Cerebellar cortex (tissue), 1 donor: ENCODE measurements around the gene DPYSL5.

Experiments used
- DNase-seq: peaks from one replicate; pipeline ENCODE4 v3.0.0-alpha.2; 2015; ENCODE audit warnings: low spot score

The DPYSL5 gene

DNA sequence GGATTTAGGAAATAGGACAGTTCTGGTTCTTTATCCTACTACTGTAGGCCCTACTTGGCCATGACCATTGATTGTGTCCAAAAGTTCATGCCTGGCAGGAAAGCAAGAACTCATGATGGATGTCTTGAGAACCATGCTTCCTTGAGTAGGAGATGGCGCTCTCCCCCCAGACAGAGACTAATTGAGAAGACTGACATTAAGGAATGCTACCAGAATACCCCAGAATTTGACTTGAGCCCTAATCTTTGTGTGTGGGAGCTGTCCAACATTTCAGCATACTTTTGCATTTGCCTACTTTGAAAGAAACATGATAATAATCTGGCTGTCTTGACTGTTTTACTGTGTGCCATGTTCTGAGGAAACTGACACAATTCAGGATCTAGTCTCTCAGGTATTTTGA lies 145.8 kb downstream of the DPYSL5 start:
- no peak for DNase-seq

DNA sequence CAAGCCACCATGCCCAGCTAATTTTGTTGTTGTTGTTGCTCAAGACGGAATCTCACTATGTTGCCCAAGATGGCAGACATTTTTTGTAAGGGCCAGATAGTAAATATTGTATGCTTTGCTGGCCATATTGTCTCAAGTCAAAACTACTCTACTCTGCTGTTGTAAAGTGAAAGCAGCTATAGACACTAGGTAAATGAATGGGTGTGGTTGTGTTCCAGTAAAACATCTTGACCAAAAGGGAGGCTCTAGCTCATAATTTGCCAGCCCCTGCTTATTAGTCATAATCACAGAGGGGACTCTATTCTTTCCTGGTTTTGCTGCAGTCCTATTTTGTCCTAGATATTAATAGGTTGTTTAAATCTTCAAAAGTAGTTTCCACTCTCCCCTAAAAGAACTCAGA lies 147.1 kb downstream of the DPYSL5 start:
- DNase-seq, result no peak

DNA sequence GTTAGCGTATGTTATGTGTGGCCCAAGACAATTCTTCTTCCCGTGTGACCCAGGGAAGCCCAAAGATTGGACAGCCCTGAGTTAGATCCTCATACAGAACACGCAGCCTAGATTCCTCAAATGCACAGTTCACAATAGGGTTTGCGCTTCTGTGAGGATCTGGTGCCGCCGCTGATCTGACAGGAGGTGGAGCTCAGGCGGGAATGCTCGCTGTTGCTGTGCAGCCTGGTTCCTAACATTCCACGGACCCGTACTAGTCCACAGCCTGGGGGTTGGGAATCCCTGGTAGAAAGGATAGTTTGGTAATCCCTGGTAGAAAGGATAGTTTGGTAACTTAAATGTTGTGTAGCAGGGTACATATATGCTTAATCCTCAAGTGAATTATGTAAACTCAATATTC lies 149.5 kb downstream of the DPYSL5 start:
- DNase-seq, result no peak

DNA sequence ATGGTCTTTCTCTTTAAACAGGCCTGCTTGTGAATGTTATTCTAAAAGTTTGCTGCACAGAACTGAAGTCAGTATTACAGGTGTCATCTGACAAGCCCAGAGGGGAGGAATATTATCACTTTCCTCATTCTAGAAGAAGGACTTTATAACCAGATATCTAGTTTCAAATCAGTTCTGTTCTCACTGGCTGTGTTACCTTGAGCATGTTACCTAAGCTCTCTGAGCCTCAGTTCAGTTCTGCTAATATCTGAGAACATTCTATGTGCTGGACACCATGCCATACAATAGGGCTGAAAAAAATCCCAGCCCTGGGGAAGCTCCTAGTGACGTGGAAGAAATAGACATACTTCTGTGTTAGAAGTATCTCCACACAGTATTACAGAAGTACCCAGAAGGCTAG lies 150.4 kb downstream of the DPYSL5 start:
- DNase-seq, result no peak
